Heart right ventricle (tissue), 16 donors: ENCODE results near the gene CDCP1. TPM values are rescaled to one million over a fixed set of nuclear protein-coding genes. Genes with fewer than 3 reads are reported as not detected.
A peak's percentile ranks its signal among the peaks of the same experiment; 100 is the strongest.

ENCODE experiments used
- ATAC-seq, 8 donors: fragments of 200-7000 bp; cut with Tn5 transposase; one replicate each; pipeline ENCODE4 v1.9.1; 2020; ENCODE audit warnings: mild to moderate bottlenecking in 8 of 8, moderate library complexity in 8 of 8, moderate number of reproducible peaks in 1 of 8
- DNase-seq, 2 donors: peaks; one replicate each; pipeline ENCODE4 v3.0.0-alpha.2; 2020
- H3K27ac ChIP-seq, 10 donors: fragments of 200-600 bp; sonication (generic) in 2 of 10; one replicate each; pipeline versions ENCODE4 v1.5.0 to v1.8.0; 2020 to 2022; ENCODE audit warnings: mild to moderate bottlenecking in 3 of 10
- H3K27me3 ChIP-seq, 7 donors: fragments of 200-600 bp; one replicate each; pipeline ENCODE4 v1.8.0; 2021 to 2022; ENCODE audit warnings: mild to moderate bottlenecking in 2 of 7
- H3K36me3 ChIP-seq, 9 donors: fragments of 200-600 bp; sonication (generic) in 1 of 9; one replicate each; pipeline versions ENCODE4 v1.5.0 to v1.8.0; 2020 to 2022; ENCODE audit warnings: mild to moderate bottlenecking in 2 of 9
- H3K4me1 ChIP-seq, 9 donors: fragments of 200-600 bp; sonication (generic) in 1 of 9; one replicate each; pipeline versions ENCODE4 v1.5.0 to v1.8.0; 2020 to 2022; ENCODE audit warnings: mild to moderate bottlenecking in 4 of 9
- H3K4me3 ChIP-seq, 10 donors: fragments of 200-600 bp; sonication (generic) in 2 of 10; one replicate each; pipeline versions ENCODE4 v1.5.0 to v1.8.0; 2020 to 2022; ENCODE audit warnings: mild to moderate bottlenecking in 7 of 10, moderate library complexity in 2 of 10
- H3K9me3 ChIP-seq, 11 donors: fragments of 200-600 bp in 10 of 11; sonication (generic) in 2 of 11; one replicate each; pipeline versions ENCODE4 v1.5.0 to v1.8.0; 2013 to 2022; ENCODE audit warnings: mild to moderate bottlenecking in 2 of 11, control low read depth in 1 of 11, moderate library complexity in 1 of 11
- CTCF ChIP-seq, 9 donors: fragments of 200-600 bp; sonication (generic) in 2 of 9; IDR thresholded peaks; one replicate each; pipeline versions ENCODE4 v1.5.0 to v1.8.0; 2021 to 2022; ENCODE audit warnings: antibody characterized with exemption in 9 of 9, mild to moderate bottlenecking in 5 of 9, moderate library complexity in 1 of 9
- WGBS, 2 donors: extraction: QIAGEN DNeasy Blood & Tissue Kit; methylation state at CpG; one replicate each; pipeline ENCODE4 v1.1.7; 2013; ENCODE audit warnings: inconsistent platforms in 1 of 2; 5-methylcytosine and 5-hydroxymethylcytosine counted together
- intact Hi-C, 10 donors: fragments of 100-400 bp; cut with DNase I; formaldehyde crosslinking; loops; one replicate each; pipeline versions ENCODE4 v1.11.1 to v1.14.2; 2022
- polyA plus RNA-seq, 2 donors: library from polyadenylated mRNA; stranded (reverse); fragments of 200-250 nt; gene quantifications; one replicate each; pipeline ENCODE4 v1.2.3, GENCODE V29; 2013
- total RNA-seq, 10 donors: library from RNA; stranded (reverse); fragmentation: NEBNext Ultra II Directional in 3 of 10; extraction: Animal tissue kit (Norgen Biotek cat#: 25700) in 3 of 10; gene quantifications; one replicate each; pipeline versions ENCODE4 v1.2.1 to v1.2.4, GENCODE V29; 2021 to 2023
- donor health status: Arrhythmogenic right ventricular cardiomyopathy.
- donor health status: ischemic (EF 13 %, LVEDD 7.1; RV severe dilation, severe dysfunction).
- donor health status: healthy with polysubstance abuse.
- donor health status: DM: no; HTN: yes; CAD: no.
- donor health status: DM: no; HTN: no; CAD: no.
- donor health status: ischemic (EF 25% LVEDD 6.9; RV normal size, moderate dysfunction).
- donor health status: ischemic (EF 25% LVEDD 5.7; RV mildly dilated, moderate dysfunction).
- donor health status: healthy.
- donor health status: DM: yes; HTN: yes; CAD: no.
- donor health status: Ischemic cardiomyopathy.
- donor health status: ischemic (EF 35%, LVEDD 5.7; RV mildly dilated, moderate dysfunction).
- donor health status: nonischemic (EF 11% LVEDD 7.7; RV severe dilation, severe dysfunction).
- donor health status: DM: yes; HTN: yes; CAD: no.
- donor health status: PGD.
- donor health status: ischemic (EF 29% LVEDD 5.4; RV normal size, mild dysfunction).
- donor health status: nonischemic (EF 23%, LVEDD 6.1; RV moderate dilation, normal function).

The CDCP1 gene
- total and polyA plus RNA-seq, 12 donors: 0.15 to 2.8 (median 0.27) TPM

- peaks cover 0 to 17% (median 0%) of the 10 kb centered on the region in 9 donors for H3K4me1 ChIP-seq
- ATAC-seq: no peak
- 91 to 93% methylated on average over 4 of the region's 4 CpGs for WGBS, 2 donors
- H3K9me3 ChIP-seq: peaks cover 0 to 5% (median 0%) of the 10 kb centered on the region in 11 donors
- TF ChIP-seq CTCF (IDR thresholded peaks at IDR 0.05): no peak
- no peak overlapping the region for H3K4me3 ChIP-seq
- no peak overlapping the region for H3K27ac ChIP-seq
- intact Hi-C loops: no loop called here
- peaks cover 0 to 6% (median 0%) of the 10 kb centered on the region in 7 donors for H3K27me3 ChIP-seq
- H3K36me3 ChIP-seq: peaks cover 0 to 4% (median 0%) of the 10 kb centered on the region in 9 donors
- DNase-seq: no peak
These were observed 55.3 kb downstream of the CDCP1 start for GRCh38 chr3:45090855-45091254.

GRCh38 chr3:45088543-45089358, 57.4 kb downstream of the CDCP1 start:
- intact Hi-C loops: no loop called here
- Histone ChIP-seq H3K4me1 (peaks cover 0 to 17% (median 0%) of the 10 kb centered on the region in 9 donors), H3K27me3 (peaks cover 0 to 4% (median 0%) of the 10 kb centered on the region in 7 donors), H3K36me3 (peaks cover 0 to 8% (median 0%) of the 10 kb centered on the region in 9 donors), H3K27ac (no peak overlapping the region), H3K4me3 (no peak overlapping the region), H3K9me3 (peaks cover 0 to 5% (median 0%) of the 10 kb centered on the region in 11 donors)
- TF ChIP-seq CTCF (IDR thresholded peaks at IDR 0.05): no peak
- 75 to 84% methylated on average over 8 of the region's 8 CpGs for WGBS, 2 donors
- ATAC-seq (no peak), DNase-seq (no peak)

GRCh38 chr3:45087155-45087554, 59.0 kb downstream of the CDCP1 start:
- ATAC-seq: peak in 5 of 8 donors; percentile 33 to 64 (median 37)
- peak in 1 of 2 donors; percentile 12 for DNase-seq

More at GRCh38 chr3:45087155-45087554, 59.0 kb downstream of the CDCP1 start:
- peaks cover 0 to 12% (median 0%) of the 10 kb centered on the region in 9 donors for H3K4me1 ChIP-seq
- H3K9me3 ChIP-seq: peaks cover 0 to 5% (median 0%) of the 10 kb centered on the region in 11 donors
- H3K27me3 ChIP-seq: peaks cover 0 to 4% (median 0%) of the 10 kb centered on the region in 7 donors
- H3K4me3 ChIP-seq: no peak overlapping the region
- no peak for TF ChIP-seq CTCF (IDR thresholded peaks at IDR 0.05)
- 53 to 57% methylated on average over 7 of the region's 7 CpGs for WGBS, 2 donors
- peaks cover 0 to 4% (median 0%) of the 10 kb centered on the region in 9 donors for H3K36me3 ChIP-seq
- intact Hi-C loops: no loop called here
- H3K27ac ChIP-seq: no peak overlapping the region
